Endodermal cell (in vitro differentiated cells): Measurements from ENCODE around the gene IL17RA. TPM values are rescaled to one million over a fixed set of nuclear protein-coding genes. Genes with fewer than 3 reads are reported as not detected.
"Not testable (repeated sequence)": the region's sequence is repeated elsewhere in the genome, so short reads cannot be mapped to it uniquely, and the experiment has no call there.

Experiments used
- DNase-seq: peaks from one replicate; pipeline ENCODE4 v3.0.0-alpha.2; 2017
- H3K27ac ChIP-seq: 2 replicates; pipeline ENCODE4 v1.5.1; 2013; ENCODE audit warnings: mild to moderate bottlenecking, low read depth, low read length, moderate library complexity
- H3K27me3 ChIP-seq: 2 replicates; pipeline ENCODE4 v1.6.1; 2013; ENCODE audit warnings: mild to moderate bottlenecking, low read length, moderate library complexity; ENCODE audit not compliant: insufficient read depth, control insufficient read depth, poor library complexity, severe bottlenecking
- H3K36me3 ChIP-seq: 2 replicates; pipeline ENCODE4 v1.7.0; 2013; ENCODE audit warnings: mild to moderate bottlenecking, low read length, moderate library complexity; ENCODE audit not compliant: control insufficient read depth, insufficient read depth
- H3K4me1 ChIP-seq: one replicate; pipeline ENCODE4 v1.7.0; 2013; ENCODE audit warnings: low read length; ENCODE audit not compliant: control insufficient read depth, insufficient read depth
- H3K4me3 ChIP-seq: 2 replicates; pipeline ENCODE4 v1.5.1; 2013; ENCODE audit warnings: mild to moderate bottlenecking, low read length, moderate library complexity
- H3K9ac ChIP-seq: 2 replicates; pipeline ENCODE4 v1.6.1; 2013; ENCODE audit warnings: mild to moderate bottlenecking, low read length, moderate library complexity; ENCODE audit not compliant: poor library complexity, severe bottlenecking; ENCODE audit errors: extremely low read depth
- H3K9me3 ChIP-seq: 2 replicates; pipeline ENCODE4 v1.6.1; 2013; ENCODE audit warnings: mild to moderate bottlenecking, low read length, moderate library complexity; ENCODE audit not compliant: control insufficient read depth
- H3K27ac Mint-ChIP-seq: 2 replicates; pipeline ENCODE4 v1.8.0; 2020; ENCODE audit warnings: mixed read lengths
- H3K27me3 Mint-ChIP-seq: 2 replicates; pipeline ENCODE4 v1.8.0; 2021; ENCODE audit warnings: mild to moderate bottlenecking, mixed read lengths; ENCODE audit not compliant: insufficient read depth
- H3K36me3 Mint-ChIP-seq: 2 replicates; pipeline ENCODE4 v1.8.0; 2020; ENCODE audit warnings: low read depth, mixed read lengths
- H3K4me1 Mint-ChIP-seq: 2 replicates; pipeline ENCODE4 v1.8.0; 2020; ENCODE audit warnings: mixed read lengths
- H3K4me3 Mint-ChIP-seq: 2 replicates; pipeline ENCODE4 v1.8.0; 2020; ENCODE audit warnings: mild to moderate bottlenecking, moderate library complexity, mixed read lengths
- H3K9me3 Mint-ChIP-seq: 2 replicates; pipeline ENCODE4 v1.8.0; 2020; ENCODE audit warnings: mild to moderate bottlenecking, mixed read lengths
- CTCF ChIP-seq: fragments of 200-600 bp; sonication (generic); conservative IDR thresholded peaks from 2 replicates; pipeline ENCODE4 v1.5.0; 2021; ENCODE audit warnings: antibody characterized with exemption, mild to moderate bottlenecking
- WGBS, 2 experiments: methylation state at CpG; one replicate each; pipeline versions ENCODE4 v1.1.5 to v1.1.7; 2013; ENCODE audit warnings: missing lambda C conversion rate in 2 of 2, mixed read lengths in 1 of 2; ENCODE audit not compliant: insufficient coverage in 1 of 2, insufficient read length in 1 of 2; 5-methylcytosine and 5-hydroxymethylcytosine counted together
- total RNA-seq, 2 donors: library from RNA; stranded (reverse); fragmentation: NEBNext Ultra II Directional in 1 of 2; extraction: Animal tissue kit (Norgen Biotek cat#: 25700) in 1 of 2; gene quantifications; 2 replicates in 1 of 2; 3 replicates in 1 of 2; pipeline ENCODE4 v1.2.1, GENCODE V29; 2021

Gene IL17RA
- total RNA-seq, 2 donors from 2014 or later: 14.8 to 16.0 TPM

GRCh38 chr22:17143826-17144225, 59.0 kb downstream of the IL17RA start:
- Histone ChIP-seq H3K9me3 (no peaks in the 10 kb centered on the region), H3K27ac (no peak overlapping the region), H3K9ac (no peak overlapping the region), H3K36me3 (peaks cover 50% of the 10 kb centered on the region), H3K27me3 (no peaks in the 10 kb centered on the region), H3K4me1 (no peaks in the 10 kb centered on the region), H3K4me3 (no peak overlapping the region)
- WGBS, 2 experiments: 94 to 96% methylated on average over 8 of the region's 8 CpGs
- H3K4me3 Mint-ChIP-seq: no peak overlapping the region
- H3K27me3 Mint-ChIP-seq: no peaks in the 10 kb centered on the region
- no peak for DNase-seq
- TF ChIP-seq CTCF: no peak
- no peaks in the 10 kb centered on the region for H3K4me1 Mint-ChIP-seq
- H3K9me3 Mint-ChIP-seq: no peaks in the 10 kb centered on the region
- peak overlapping the region; percentile 56 for H3K27ac Mint-ChIP-seq
- peaks cover 43% of the 10 kb centered on the region for H3K36me3 Mint-ChIP-seq

- Mint-ChIP-seq H3K36me3 (peaks cover 39% of the 10 kb centered on the region), H3K9me3 (no peaks in the 10 kb centered on the region), H3K27me3 (no peaks in the 10 kb centered on the region), H3K27ac (no peak overlapping the region), H3K4me3 (no peak overlapping the region), H3K4me1 (no peaks in the 10 kb centered on the region)
- H3K27ac ChIP-seq: no peak overlapping the region
- H3K36me3 ChIP-seq: peaks cover 46% of the 10 kb centered on the region
- TF ChIP-seq CTCF: no peak
- 83% methylated on average over 8 of the region's 8 CpGs; no CpG with 5 or more reads in 1 of the 2 experiments for WGBS, 2 experiments
- no peaks in the 10 kb centered on the region for H3K4me1 ChIP-seq
- DNase-seq: no peak
- H3K27me3 ChIP-seq: no peaks in the 10 kb centered on the region
- H3K9me3 ChIP-seq: no peaks in the 10 kb centered on the region
- no peak overlapping the region for H3K4me3 ChIP-seq
- H3K9ac ChIP-seq: no peak overlapping the region
Measured at GRCh38 chr22:17145021-17145680, 60.4 kb downstream of the IL17RA start.

- H3K27ac ChIP-seq, H3K4me3 Mint-ChIP-seq, H3K27me3 ChIP-seq, H3K9me3 Mint-ChIP-seq, H3K4me1 Mint-ChIP-seq, H3K4me3 ChIP-seq, H3K27ac Mint-ChIP-seq, H3K9me3 ChIP-seq, DNase-seq, H3K9ac ChIP-seq, H3K4me1 ChIP-seq, H3K27me3 Mint-ChIP-seq: not testable (repeated sequence)
- H3K36me3 Mint-ChIP-seq: peaks cover 26% of the 10 kb centered on the region
- 92 to 95% methylated on average over 30 of the region's 30 CpGs for WGBS, 2 experiments
- H3K36me3 ChIP-seq: peaks cover 33% of the 10 kb centered on the region
Measured at GRCh38 chr22:17147458-17147857, 62.7 kb downstream of the IL17RA start.
